ENCODE measurements around the gene ZNF692.

The ZNF692 gene

DNA sequence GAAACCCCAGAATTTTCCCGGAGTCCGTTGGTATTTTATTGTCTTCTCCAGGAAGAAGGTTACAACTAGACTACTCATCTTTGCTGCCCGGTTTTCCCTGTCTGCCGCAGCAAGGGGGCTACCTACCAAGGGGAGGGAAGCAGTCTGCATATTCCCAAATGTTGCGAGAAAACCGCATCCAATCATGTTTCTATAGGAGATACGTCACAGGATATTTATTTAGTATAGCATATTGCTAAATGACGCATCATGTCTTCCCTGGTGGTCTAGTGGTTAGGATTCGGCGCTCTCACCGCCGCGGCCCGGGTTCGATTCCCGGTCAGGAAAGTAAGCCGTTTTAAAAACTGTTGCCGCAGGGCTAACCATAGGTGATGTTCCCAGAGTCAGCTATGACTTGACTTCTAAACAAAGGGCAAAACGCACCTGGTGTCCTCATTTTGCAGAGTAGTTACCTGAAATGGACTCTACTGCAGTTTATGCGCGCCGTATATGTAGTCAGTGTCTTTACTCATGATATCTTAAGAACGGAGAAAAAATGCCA, 15.2 kb upstream of the ZNF692 start:
- no peaks in the 10 kb centered on the region for H3K27me3 ChIP-seq (ENCODE audit: control insufficient read depth, insufficient read depth, low read length)
- peak overlapping the region; percentile 91 for H3K27ac ChIP-seq (ENCODE audit: low read depth, low read length)
- H3K36me3 ChIP-seq (ENCODE audit: control insufficient read depth, insufficient read depth, low read length): no peaks in the 10 kb centered on the region
- no peaks in the 10 kb centered on the region for H3K9me3 ChIP-seq (ENCODE audit: control insufficient read depth, insufficient read depth, low read length)
- H3K4me1 ChIP-seq (ENCODE audit: control insufficient read depth, insufficient read depth, low read length): no peaks in the 10 kb centered on the region
- H3K9ac ChIP-seq (ENCODE audit: low read depth, low read length): no peak overlapping the region
- peak overlapping the region; percentile 96 for H3K4me3 ChIP-seq (ENCODE audit: low read depth, low read length)

- Histone ChIP-seq H3K4me3 (ENCODE audit: low read depth, low read length) (peak overlapping the region; percentile 96), H3K9me3 (ENCODE audit: control insufficient read depth, insufficient read depth, low read length) (no peaks in the 10 kb centered on the region), H3K36me3 (ENCODE audit: control insufficient read depth, insufficient read depth, low read length) (no peaks in the 10 kb centered on the region), H3K27ac (ENCODE audit: low read depth, low read length) (peak overlapping the region; percentile 91), H3K9ac (ENCODE audit: low read depth, low read length) (peak overlapping the region; percentile 65), H3K27me3 (ENCODE audit: control insufficient read depth, insufficient read depth, low read length) (no peaks in the 10 kb centered on the region), H3K4me1 (ENCODE audit: control insufficient read depth, insufficient read depth, low read length) (no peaks in the 10 kb centered on the region)
Observed at GRCh38 chr1:248873409-248873992, 14.6 kb upstream of the ZNF692 start.

DNA sequence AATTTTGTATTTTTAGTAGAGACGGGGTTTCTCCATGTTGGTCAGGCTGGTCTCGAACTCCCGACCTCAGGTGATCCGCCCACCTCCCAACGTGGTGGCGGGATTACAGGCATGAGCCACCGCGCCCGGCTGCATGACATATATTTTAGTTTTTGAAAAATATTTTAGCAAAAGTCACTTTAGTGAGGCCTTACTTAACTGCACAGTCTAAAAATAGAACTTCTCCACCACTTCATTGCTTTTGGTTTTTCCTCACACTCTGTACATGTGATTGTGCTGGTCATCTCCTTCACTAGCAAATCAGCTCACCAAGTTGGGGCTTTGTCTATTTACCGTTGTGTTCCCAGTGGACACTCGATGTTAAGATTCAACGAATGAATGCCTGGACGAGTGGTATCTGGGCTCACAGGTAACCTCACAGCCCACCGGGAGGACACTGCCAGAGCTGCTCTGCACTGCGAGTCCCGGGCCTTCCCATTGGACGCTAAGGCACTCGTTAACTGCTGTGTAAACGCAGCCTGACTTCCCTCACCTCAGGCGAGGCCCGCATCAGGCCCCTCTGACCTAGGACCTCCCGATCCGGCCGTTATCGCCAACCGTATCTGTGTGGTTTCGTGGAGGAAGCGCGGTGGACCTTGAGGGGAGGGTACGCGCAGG, 14.0 kb upstream of the ZNF692 start:
- peak overlapping the region; percentile 96 for H3K4me3 ChIP-seq (ENCODE audit: low read depth, low read length)

DNA sequence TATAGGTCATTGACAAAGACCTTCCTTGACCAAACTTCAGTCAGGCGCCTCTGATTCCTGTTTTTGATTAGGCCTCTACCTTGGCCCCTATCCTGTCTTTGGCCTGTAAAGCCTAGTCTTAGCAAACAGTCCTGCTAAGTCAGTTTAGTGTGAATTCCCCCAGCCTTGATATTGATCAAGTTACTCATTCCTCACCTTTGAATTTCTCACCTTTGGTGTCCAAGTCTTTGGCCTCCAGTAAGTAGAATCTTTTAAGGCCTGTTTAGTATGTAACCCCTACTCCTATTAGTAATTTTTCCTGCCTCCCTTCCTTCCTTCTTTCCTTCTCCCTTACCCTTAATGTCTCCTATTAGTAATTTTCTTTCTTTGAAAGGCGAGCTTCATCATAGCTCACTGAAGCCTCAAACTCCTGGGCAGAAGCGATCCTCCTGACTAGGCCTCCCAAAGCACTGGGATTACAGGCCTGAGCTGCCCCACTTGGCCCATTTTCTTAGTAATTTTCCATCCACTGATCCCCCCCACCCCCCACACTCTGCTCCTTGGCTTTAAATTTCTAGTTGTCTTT, 13.0 kb upstream of the ZNF692 start:
- Histone ChIP-seq H3K36me3 (ENCODE audit: control insufficient read depth, insufficient read depth, low read length) (no peaks in the 10 kb centered on the region), H3K4me3 (ENCODE audit: low read depth, low read length) (peak overlapping the region; percentile 96), H3K9me3 (ENCODE audit: control insufficient read depth, insufficient read depth, low read length) (no peaks in the 10 kb centered on the region), H3K27ac (ENCODE audit: low read depth, low read length) (no peak overlapping the region), H3K4me1 (ENCODE audit: control insufficient read depth, insufficient read depth, low read length) (no peaks in the 10 kb centered on the region), H3K27me3 (ENCODE audit: control insufficient read depth, insufficient read depth, low read length) (no peaks in the 10 kb centered on the region), H3K9ac (ENCODE audit: low read depth, low read length) (no peak overlapping the region)

More for the DNA sequence above, 14.0 kb upstream of the ZNF692 start:
- Histone ChIP-seq H3K27ac (ENCODE audit: low read depth, low read length) (peak overlapping the region; percentile 91), H3K9ac (ENCODE audit: low read depth, low read length) (peak overlapping the region; percentile 65), H3K4me1 (ENCODE audit: control insufficient read depth, insufficient read depth, low read length) (no peaks in the 10 kb centered on the region), H3K36me3 (ENCODE audit: control insufficient read depth, insufficient read depth, low read length) (no peaks in the 10 kb centered on the region), H3K27me3 (ENCODE audit: control insufficient read depth, insufficient read depth, low read length) (no peaks in the 10 kb centered on the region), H3K9me3 (ENCODE audit: control insufficient read depth, insufficient read depth, low read length) (no peaks in the 10 kb centered on the region)

DNA sequence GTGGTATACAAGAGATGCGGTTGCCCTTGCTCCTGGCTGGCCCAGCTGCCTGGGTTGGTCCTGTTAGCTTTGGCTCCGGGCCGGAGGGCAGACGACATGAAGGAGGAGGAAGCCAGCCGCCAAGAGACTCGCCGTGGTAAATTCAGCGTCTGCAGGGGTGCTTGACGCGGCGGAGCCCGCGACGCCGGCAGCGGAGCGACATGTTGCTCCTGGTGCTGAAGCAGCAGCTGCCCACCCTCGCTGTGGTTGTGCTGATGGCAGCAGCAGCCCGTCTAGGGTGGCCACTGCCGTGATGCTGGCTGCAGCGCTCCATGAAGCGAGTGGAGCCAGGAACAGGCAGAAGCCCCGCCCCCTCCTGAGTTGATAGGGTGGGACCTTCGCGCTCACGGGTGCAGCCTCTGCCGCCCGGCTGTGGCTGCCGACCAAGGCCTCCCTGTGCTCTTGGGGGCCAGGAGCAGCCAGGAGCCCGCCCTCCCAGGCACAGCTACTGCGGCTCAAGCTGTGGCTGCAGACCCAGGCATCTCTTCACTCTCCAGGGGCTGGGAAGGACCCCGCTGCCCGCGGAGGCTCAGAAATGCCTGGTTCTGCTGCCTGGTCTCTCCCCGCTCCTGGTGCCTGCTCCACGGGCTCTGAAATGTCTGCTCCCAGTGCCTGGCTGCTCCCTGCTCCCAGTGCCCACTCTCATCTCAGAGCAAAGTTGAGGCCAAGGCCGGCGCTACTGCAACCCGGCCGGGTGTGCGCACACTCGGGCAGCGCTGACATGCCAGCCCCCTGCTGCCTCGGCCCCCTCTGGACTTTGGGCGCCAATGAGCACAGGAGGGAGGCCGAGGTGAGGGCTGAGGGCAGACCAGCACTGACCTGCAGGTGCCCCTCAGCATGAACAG, 4.4 kb upstream of the ZNF692 start:
- H3K27me3 ChIP-seq (ENCODE audit: control insufficient read depth, insufficient read depth, low read length): peaks cover 45% of the 10 kb centered on the region
- H3K36me3 ChIP-seq (ENCODE audit: control insufficient read depth, insufficient read depth, low read length): no peaks in the 10 kb centered on the region
- peaks cover 11% of the 10 kb centered on the region for H3K4me1 ChIP-seq (ENCODE audit: control insufficient read depth, insufficient read depth, low read length)
- H3K9ac ChIP-seq (ENCODE audit: low read depth, low read length): peak overlapping the region; percentile 14
- no peak overlapping the region for H3K27ac ChIP-seq (ENCODE audit: low read depth, low read length)
- no peaks in the 10 kb centered on the region for H3K9me3 ChIP-seq (ENCODE audit: control insufficient read depth, insufficient read depth, low read length)
- H3K4me3 ChIP-seq (ENCODE audit: low read depth, low read length): peak overlapping the region; percentile 74

DNA sequence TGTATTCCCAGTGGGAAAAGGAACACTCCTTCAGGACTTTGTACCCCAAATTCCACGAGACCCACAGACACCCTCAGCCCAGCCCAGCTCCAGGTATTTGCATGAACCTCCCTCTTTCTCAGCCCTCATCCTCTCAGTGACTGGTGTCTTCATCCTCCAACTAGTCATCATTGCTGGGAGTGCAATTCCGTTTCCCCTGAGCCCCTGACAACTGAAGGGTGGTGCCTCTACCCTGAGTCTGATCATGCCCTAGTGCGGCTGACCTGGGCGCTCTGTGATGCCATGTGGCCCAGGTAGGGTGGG, 3.8 kb upstream of the ZNF692 start:
- Histone ChIP-seq H3K27ac (ENCODE audit: low read depth, low read length) (no peak overlapping the region), H3K9ac (ENCODE audit: low read depth, low read length) (no peak overlapping the region), H3K36me3 (ENCODE audit: control insufficient read depth, insufficient read depth, low read length) (no peaks in the 10 kb centered on the region), H3K27me3 (ENCODE audit: control insufficient read depth, insufficient read depth, low read length) (peaks cover 45% of the 10 kb centered on the region), H3K4me1 (ENCODE audit: control insufficient read depth, insufficient read depth, low read length) (peaks cover 11% of the 10 kb centered on the region), H3K4me3 (ENCODE audit: low read depth, low read length) (peak overlapping the region; percentile 74), H3K9me3 (ENCODE audit: control insufficient read depth, insufficient read depth, low read length) (no peaks in the 10 kb centered on the region)

GRCh38 chr1:248861616-248862015, 2.7 kb upstream of the ZNF692 start:
- Histone ChIP-seq H3K27me3 (ENCODE audit: control insufficient read depth, insufficient read depth, low read length) (peaks cover 45% of the 10 kb centered on the region), H3K4me3 (ENCODE audit: low read depth, low read length) (no peak overlapping the region), H3K9me3 (ENCODE audit: control insufficient read depth, insufficient read depth, low read length) (no peaks in the 10 kb centered on the region), H3K4me1 (ENCODE audit: control insufficient read depth, insufficient read depth, low read length) (peaks cover 11% of the 10 kb centered on the region), H3K27ac (ENCODE audit: low read depth, low read length) (no peak overlapping the region), H3K36me3 (ENCODE audit: control insufficient read depth, insufficient read depth, low read length) (peaks cover 4% of the 10 kb centered on the region; the same call in 1 of the 2 replicates), H3K9ac (ENCODE audit: low read depth, low read length) (no peak overlapping the region)

DNA sequence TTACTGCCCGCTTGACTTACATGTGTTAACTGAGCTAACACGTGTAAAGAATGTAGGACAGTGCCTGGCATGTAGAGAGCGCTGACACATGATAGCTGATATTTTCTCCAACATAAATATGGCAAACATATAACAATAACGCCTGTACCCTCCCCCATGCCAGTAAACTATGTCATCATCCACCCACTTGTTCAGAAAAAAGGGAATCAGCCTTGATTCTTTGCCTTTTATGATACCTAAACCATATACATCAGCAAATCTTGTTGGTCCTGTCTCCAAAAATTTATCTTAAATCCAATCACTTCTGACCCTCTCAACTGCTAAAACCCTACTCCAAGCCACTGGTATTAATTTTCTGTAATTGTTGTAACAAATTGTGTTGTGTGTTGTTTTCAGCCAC, 1.1 kb upstream of the ZNF692 start:
- Histone ChIP-seq H3K9ac (ENCODE audit: low read depth, low read length) (no peak overlapping the region), H3K27ac (ENCODE audit: low read depth, low read length) (no peak overlapping the region), H3K9me3 (ENCODE audit: control insufficient read depth, insufficient read depth, low read length) (no peaks in the 10 kb centered on the region), H3K4me3 (ENCODE audit: low read depth, low read length) (no peak overlapping the region), H3K27me3 (ENCODE audit: control insufficient read depth, insufficient read depth, low read length) (peaks cover 38% of the 10 kb centered on the region), H3K4me1 (ENCODE audit: control insufficient read depth, insufficient read depth, low read length) (peaks cover 11% of the 10 kb centered on the region), H3K36me3 (ENCODE audit: control insufficient read depth, insufficient read depth, low read length) (peaks cover 19% of the 10 kb centered on the region)

DNA sequence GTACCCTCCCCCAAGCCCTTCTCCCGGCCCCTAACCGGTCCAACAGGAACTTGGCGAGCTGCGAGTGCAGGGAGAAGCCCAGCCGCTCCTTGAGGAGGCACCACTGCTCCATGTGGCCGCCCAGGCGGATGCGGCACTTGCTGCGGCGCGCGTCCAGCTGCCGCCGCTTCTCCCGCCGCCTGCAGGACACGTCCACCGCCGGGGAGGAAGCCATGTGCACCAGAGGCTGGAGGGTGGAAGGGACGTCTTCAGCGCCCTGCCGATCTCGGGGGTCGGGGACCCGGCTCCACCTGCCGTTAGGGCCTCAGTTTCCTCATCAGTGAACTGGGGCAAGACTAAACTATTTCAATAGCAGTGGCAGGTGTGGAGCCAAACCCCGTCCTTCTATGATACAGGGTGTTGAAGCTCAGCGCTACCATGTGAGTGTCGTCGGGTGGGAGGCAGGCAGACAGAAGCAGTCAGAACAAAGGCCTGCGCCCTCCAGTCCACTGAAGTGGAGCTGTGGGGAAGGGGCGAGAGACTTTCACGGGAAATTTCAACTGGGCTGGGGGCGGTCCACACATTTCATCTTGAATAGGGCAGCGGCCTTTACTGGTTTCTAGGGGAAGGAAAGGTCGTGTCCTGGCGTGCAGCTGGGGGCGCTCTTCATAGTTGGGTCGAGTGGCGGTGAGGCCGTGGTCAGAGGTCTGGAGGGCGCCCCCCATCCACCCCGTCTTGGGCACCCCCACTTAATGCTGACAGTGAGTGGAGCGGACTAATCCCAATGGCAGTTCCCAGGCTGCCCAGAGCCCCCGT, 592 bp downstream of the ZNF692 start:
- peaks cover 4% of the 10 kb centered on the region; the same call in 1 of the 2 replicates for H3K4me1 ChIP-seq (ENCODE audit: control insufficient read depth, insufficient read depth, low read length)
- peak overlapping the region; percentile 75 for H3K27ac ChIP-seq (ENCODE audit: low read depth, low read length)
- peak overlapping the region; percentile 82 for H3K9ac ChIP-seq (ENCODE audit: low read depth, low read length)

DNA sequence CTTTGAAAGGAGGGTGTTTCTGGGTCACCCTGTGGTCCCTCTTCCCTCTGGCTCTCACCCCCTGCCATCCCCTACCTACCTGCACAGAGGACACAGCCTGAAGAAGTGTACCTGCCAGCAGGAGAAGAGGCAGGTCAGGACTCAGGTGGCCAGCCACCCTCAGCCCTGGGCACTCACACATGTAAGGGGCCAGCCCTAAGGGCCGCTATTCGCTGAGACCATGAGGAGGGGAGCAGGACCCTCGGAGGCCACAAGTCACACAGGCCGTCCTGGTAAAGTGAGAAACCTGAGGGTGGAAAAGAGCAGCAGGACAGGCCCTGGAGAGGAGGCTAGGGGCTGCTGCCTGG, 1.2 kb downstream of the ZNF692 start:
- Histone ChIP-seq H3K36me3 (ENCODE audit: control insufficient read depth, insufficient read depth, low read length) (peaks cover 42% of the 10 kb centered on the region), H3K4me3 (ENCODE audit: low read depth, low read length) (peak overlapping the region; percentile 92), H3K4me1 (ENCODE audit: control insufficient read depth, insufficient read depth, low read length) (peaks cover 4% of the 10 kb centered on the region; the same call in 1 of the 2 replicates), H3K9ac (ENCODE audit: low read depth, low read length) (peak overlapping the region; percentile 82), H3K27me3 (ENCODE audit: control insufficient read depth, insufficient read depth, low read length) (peaks cover 19% of the 10 kb centered on the region), H3K9me3 (ENCODE audit: control insufficient read depth, insufficient read depth, low read length) (no peaks in the 10 kb centered on the region), H3K27ac (ENCODE audit: low read depth, low read length) (peak overlapping the region; percentile 75)

More for the DNA sequence above, 592 bp downstream of the ZNF692 start:
- H3K4me3 ChIP-seq (ENCODE audit: low read depth, low read length): peak overlapping the region; percentile 92
- peaks cover 37% of the 10 kb centered on the region for H3K36me3 ChIP-seq (ENCODE audit: control insufficient read depth, insufficient read depth, low read length)
- H3K9me3 ChIP-seq (ENCODE audit: control insufficient read depth, insufficient read depth, low read length): no peaks in the 10 kb centered on the region
- H3K27me3 ChIP-seq (ENCODE audit: control insufficient read depth, insufficient read depth, low read length): peaks cover 24% of the 10 kb centered on the region
